ENCODE results near the gene RASGRP1. TPM values are rescaled to one million over a fixed set of nuclear protein-coding genes. Genes with fewer than 3 reads are reported as not detected.

The RASGRP1 gene
- total RNA-seq, 2 donors from 2014 or later: 1.6 to 2.6 TPM

DNA sequence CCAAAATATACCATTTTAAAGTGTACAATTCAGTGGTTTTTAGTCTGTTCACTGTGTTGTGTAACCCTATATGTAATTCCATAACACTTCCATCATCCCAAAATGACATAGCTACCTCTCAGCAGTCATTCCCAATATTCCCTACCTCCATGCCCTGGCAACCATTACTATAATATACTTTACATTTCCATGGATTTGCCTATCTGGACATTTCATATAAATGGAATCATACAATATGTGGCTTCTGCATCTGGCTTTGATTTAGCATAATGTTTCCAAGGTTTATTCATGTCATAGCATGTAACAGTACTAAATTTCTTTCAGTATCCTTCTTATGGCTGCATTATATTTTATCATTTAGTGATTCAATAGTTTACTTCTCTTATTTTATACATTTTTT, 85.3 kb downstream of the RASGRP1 start:
- Histone ChIP-seq H3K36me3 (peaks cover 5% of the 10 kb centered on the region), H3K4me3 (no peak overlapping the region), H3K4me1 (ENCODE audit: control insufficient read depth in 1 of 2, low read depth in 2 of 2) (peaks cover 0 to 3% of the 10 kb centered on the region in 2 donors), H3K9me3 (no peaks in the 10 kb centered on the region), H3K27me3 (replicated peaks; ENCODE audit: insufficient read depth) (no peaks in the 10 kb centered on the region), H3K27ac (no peak overlapping the region)
- TF ChIP-seq, protein P1, sequence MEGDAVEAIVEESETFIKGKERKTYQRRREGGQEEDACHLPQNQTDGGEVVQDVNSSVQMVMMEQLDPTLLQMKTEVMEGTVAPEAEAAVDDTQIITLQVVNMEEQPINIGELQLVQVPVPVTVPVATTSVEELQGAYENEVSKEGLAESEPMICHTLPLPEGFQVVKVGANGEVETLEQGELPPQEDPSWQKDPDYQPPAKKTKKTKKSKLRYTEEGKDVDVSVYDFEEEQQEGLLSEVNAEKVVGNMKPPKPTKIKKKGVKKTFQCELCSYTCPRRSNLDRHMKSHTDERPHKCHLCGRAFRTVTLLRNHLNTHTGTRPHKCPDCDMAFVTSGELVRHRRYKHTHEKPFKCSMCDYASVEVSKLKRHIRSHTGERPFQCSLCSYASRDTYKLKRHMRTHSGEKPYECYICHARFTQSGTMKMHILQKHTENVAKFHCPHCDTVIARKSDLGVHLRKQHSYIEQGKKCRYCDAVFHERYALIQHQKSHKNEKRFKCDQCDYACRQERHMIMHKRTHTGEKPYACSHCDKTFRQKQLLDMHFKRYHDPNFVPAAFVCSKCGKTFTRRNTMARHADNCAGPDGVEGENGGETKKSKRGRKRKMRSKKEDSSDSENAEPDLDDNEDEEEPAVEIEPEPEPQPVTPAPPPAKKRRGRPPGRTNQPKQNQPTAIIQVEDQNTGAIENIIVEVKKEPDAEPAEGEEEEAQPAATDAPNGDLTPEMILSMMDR (IDR thresholded peaks at IDR 0.05): no peak
- ATAC-seq (ENCODE audit: insufficient number of reproducible peaks, low FRiP score, low read depth): no peak
- no peak for DNase-seq (ENCODE audit: low spot score)

DNA sequence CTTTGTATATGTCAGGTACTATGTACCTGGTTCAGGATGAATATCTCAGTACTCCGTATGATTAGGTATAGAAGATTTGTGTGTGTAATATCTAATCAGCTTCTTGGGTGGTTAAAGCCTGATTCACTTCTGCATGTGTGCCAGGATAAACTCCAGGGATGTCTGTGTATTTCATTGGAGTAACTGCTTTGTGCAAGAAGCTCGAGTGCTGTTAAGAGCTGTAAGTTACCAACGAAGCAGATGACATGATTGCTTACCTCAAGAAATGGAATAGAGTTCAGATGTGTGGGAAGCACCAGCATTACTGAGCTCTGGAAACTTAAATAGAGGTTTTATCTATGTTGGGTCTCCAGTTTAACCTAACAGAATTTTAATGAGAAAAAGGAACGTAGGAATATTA, 87.0 kb downstream of the RASGRP1 start:
- TF ChIP-seq, protein P1 (IDR thresholded peaks at IDR 0.05): no peak
- peaks cover 5% of the 10 kb centered on the region for H3K36me3 ChIP-seq
- H3K27me3 ChIP-seq (replicated peaks; ENCODE audit: insufficient read depth): no peaks in the 10 kb centered on the region
- ATAC-seq (ENCODE audit: insufficient number of reproducible peaks, low FRiP score, low read depth): no peak
- H3K9me3 ChIP-seq: no peaks in the 10 kb centered on the region
- no peak overlapping the region for H3K27ac ChIP-seq
- no peak overlapping the region for H3K4me3 ChIP-seq
- DNase-seq (ENCODE audit: low spot score): no peak
- peaks cover 0 to 3% of the 10 kb centered on the region in 2 donors for H3K4me1 ChIP-seq (ENCODE audit: control insufficient read depth in 1 of 2, low read depth in 2 of 2)

DNA sequence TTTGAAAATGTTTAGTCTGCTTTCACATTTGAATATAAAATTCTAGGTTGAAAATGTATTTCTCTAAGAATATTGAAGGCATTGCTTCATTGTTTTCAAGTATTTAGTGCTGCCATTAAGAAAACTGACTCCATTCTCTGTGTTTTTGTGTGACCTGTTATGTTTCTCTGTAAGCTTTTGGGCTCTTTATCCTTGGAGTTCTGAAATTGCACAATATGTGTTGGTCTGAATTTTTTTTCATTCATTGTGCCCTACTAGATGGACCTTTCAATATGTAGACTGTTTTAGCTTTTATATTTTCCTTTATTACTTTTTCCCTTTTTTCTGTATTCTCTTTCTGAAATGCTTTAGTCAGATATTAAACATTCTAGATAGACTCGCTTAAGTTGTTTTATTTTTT, 88.5 kb downstream of the RASGRP1 start:
- H3K27ac ChIP-seq: no peak overlapping the region
- no peaks in the 10 kb centered on the region for H3K27me3 ChIP-seq (replicated peaks; ENCODE audit: insufficient read depth)
- no peaks in the 10 kb centered on the region for H3K9me3 ChIP-seq
- TF ChIP-seq, protein P1 (IDR thresholded peaks at IDR 0.05): no peak
- peaks cover 0 to 3% of the 10 kb centered on the region in 2 donors for H3K4me1 ChIP-seq (ENCODE audit: control insufficient read depth in 1 of 2, low read depth in 2 of 2)
- ATAC-seq (ENCODE audit: insufficient number of reproducible peaks, low FRiP score, low read depth) (no peak), DNase-seq (ENCODE audit: low spot score) (no peak)
- peaks cover 10% of the 10 kb centered on the region for H3K36me3 ChIP-seq
- H3K4me3 ChIP-seq: no peak overlapping the region

DNA sequence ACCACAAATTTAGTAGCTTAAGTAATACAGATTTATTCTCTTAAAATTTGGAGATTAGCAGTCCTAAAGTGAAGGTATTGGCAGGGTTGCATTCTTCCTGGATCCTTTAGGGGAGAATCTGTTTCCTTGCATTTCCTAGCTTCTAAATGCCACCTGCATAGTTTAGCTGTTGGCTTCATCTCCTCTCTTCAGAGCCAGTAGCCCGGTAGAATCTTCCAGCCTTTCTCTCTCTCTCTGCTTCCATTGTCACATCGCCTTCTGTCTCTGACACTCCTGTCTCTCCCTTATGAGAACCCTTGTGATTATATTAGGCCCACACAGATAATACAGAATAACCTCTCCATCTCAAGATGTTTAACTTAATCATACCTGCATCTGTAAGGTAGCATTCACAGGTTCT, 89.3 kb downstream of the RASGRP1 start:
- DNase-seq (ENCODE audit: low spot score) (no peak), ATAC-seq (ENCODE audit: insufficient number of reproducible peaks, low FRiP score, low read depth) (no peak)
- Histone ChIP-seq H3K9me3 (no peaks in the 10 kb centered on the region), H3K27ac (no peak overlapping the region), H3K4me3 (no peak overlapping the region), H3K27me3 (replicated peaks; ENCODE audit: insufficient read depth) (no peaks in the 10 kb centered on the region), H3K4me1 (ENCODE audit: control insufficient read depth in 1 of 2, low read depth in 2 of 2) (peaks cover 0 to 3% of the 10 kb centered on the region in 2 donors), H3K36me3 (peaks cover 10% of the 10 kb centered on the region)
- TF ChIP-seq, protein P1 (IDR thresholded peaks at IDR 0.05): no peak

DNA sequence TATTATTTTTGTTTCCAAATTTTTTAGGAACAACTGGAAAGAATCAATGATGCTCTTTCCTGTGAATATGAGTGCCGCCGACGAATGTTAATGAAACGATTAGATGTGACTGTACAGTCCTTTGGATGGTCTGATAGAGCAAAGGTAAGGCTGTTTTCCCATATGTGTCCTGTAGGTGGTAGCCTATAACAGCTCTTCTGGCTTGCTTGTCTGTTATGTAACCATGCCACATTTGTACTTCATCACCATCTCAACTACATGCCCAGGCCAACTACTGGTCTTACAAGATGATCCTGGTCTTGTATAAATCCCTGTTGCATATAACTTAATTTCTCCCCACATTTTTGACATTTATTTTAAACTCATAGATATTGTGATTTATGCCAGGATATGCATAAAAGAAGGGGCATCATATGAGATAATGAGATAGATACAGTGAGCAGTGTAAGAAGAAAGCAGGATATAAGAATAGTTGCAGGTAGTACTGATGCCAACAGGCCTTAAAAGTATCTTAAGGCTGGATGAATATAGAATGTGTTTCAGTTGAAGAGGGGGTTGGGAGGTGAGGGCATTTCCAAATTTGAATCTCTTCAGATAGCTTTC, 90.4 kb downstream of the RASGRP1 start:
- Histone ChIP-seq H3K27me3 (replicated peaks; ENCODE audit: insufficient read depth) (no peaks in the 10 kb centered on the region), H3K27ac (no peak overlapping the region), H3K4me1 (ENCODE audit: control insufficient read depth in 1 of 2, low read depth in 2 of 2) (no peaks in the 10 kb centered on the region), H3K36me3 (peaks cover 10% of the 10 kb centered on the region), H3K9me3 (no peaks in the 10 kb centered on the region), H3K4me3 (no peak overlapping the region)
- TF ChIP-seq, protein P1 (IDR thresholded peaks at IDR 0.05): peak; percentile 66
- peak; percentile 93 for ATAC-seq (ENCODE audit: insufficient number of reproducible peaks, low FRiP score, low read depth)
- DNase-seq (ENCODE audit: low spot score): no peak
